HT-29 (cell line): ENCODE measurements around the gene DLG1. TPM values are rescaled to one million over a fixed set of nuclear protein-coding genes. Genes with fewer than 3 reads are reported as not detected.
A peak's percentile ranks its signal among the peaks of the same experiment; 100 is the strongest.

ENCODE experiments used
- DNase-seq: peaks from one replicate; pipeline ENCODE4 v3.0.0-alpha.2; 2015; ENCODE audit warnings: low spot score
- total RNA-seq: library from RNA; depleted of rRNA; stranded (reverse); fragments of >200 nt; shearing (Covaris generic); gene quantifications from 2 replicates; pipeline ENCODE4 v1.2.3, GENCODE V29; 2014

DLG1 gene
- total RNA-seq, 1 experiment from 2014 or later, result 36.7 TPM

DNA sequence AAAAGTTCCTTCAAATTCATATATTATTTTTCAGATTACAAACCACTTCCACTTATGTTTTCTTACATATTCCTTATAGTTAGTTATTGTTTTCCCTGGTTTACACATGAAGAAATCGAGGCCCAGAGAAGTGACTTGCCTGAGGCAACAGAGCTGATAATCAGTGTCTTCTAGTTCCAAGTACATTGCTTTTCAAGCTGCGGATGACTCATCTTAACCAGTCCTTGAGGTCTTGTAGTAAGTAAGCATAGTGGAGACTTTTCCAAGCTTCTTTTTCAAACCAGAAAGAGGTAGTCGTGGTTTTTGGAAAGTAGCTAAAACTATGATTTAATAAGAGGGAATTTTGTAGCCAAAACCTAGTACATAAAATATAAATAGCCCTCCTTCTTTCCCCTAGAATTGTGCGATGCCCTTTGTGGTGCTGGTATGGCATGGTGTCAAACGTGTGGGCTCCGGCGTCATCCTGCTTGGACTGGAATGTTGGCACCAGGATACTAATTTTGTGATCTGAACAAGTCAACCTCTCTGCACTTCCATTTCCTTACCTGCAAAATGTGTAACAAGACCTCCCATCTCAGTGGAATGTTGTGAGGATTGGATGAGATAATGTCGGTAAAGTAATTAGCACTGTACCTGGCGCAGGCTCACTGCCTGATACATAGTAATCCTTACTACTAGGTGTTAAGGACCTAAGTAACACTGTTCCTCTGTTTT is 19.0 kb upstream of the DLG1 start:
- DNase-seq, result no peak

GRCh38 chr3:197312431-197312830 is 14.0 kb upstream of the DLG1 start:
- DNase-seq, result no peak

DNA sequence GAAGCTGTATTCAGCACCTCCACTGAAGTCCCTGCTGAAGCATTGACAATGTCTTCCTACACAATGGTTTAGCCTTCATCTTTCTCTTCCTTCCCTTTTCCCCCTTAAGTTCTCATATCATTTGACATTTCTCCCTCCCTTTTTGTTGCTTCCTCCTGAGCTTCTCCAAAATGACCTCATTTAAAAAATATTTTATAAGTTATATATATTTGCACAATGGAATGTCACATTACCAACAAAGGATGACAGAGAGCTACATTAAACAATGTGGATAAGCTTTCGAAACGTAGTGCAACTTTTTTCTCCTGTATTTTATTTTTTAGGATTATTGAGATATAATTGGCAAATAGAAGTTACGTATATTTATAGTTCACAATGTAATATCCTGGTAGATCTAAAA is 13.2 kb upstream of the DLG1 start:
- no peak for DNase-seq

- no peak for DNase-seq
Measured at GRCh38 chr3:197309528-197310361, 11.3 kb upstream of the DLG1 start.

DNA sequence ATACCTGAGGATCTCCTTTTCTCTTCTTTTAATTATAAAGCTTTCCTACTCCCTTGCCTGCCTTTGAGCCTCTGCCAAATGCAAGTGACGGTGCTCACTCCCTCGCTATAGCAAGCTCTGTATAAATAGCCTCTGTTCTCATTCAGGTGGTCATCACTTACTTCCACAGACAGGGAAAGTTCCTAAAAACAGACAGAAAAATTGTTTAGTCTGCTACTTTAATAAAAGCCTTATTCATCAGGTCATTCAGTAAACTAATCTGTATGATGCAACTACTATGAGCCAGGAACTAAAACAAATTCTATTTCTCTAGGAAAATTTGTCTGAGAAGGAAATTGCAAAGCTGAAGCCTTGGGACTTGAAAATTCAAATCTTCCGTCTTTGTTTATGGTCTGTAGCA is 10.2 kb upstream of the DLG1 start:
- DNase-seq, result no peak

DNA sequence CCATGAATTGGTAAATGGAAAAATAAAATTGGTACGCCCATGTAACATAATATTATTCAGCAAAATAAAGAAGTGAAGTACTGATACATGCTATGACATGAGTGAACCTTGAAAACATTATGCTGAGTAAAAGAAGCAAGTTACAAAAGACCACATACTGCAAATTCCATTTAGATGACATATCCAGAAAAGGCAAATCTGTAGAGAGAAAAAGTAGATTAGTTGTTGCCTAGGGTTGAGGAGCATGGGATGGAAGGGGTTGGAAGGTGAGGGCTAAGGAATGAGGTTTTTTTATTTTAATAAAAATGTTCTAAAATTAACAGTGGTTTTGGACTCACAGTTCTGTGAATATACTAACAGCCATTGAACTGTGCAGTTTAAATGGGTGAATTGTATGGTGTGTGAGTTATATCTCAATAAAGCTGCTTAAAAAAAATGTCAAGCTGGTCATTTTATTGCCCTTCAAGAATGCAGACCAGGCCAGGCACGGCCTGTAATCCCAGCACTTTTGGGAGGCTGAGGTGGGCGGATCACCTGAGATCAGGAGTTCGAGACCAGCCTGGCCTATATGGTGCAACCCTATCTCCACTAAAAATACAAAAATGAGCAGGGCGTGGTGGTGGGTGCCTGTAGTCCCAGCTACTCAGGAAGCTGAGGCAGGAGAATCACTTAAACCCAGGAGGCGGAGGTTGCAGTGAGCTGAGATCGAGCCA is 8.1 kb upstream of the DLG1 start:
- no peak for DNase-seq

- DNase-seq, result no peak
Measured at GRCh38 chr3:197305854-197306253, 7.4 kb upstream of the DLG1 start.

- no peak for DNase-seq
Measured at GRCh38 chr3:197303452-197303851, 5.0 kb upstream of the DLG1 start.

DNA sequence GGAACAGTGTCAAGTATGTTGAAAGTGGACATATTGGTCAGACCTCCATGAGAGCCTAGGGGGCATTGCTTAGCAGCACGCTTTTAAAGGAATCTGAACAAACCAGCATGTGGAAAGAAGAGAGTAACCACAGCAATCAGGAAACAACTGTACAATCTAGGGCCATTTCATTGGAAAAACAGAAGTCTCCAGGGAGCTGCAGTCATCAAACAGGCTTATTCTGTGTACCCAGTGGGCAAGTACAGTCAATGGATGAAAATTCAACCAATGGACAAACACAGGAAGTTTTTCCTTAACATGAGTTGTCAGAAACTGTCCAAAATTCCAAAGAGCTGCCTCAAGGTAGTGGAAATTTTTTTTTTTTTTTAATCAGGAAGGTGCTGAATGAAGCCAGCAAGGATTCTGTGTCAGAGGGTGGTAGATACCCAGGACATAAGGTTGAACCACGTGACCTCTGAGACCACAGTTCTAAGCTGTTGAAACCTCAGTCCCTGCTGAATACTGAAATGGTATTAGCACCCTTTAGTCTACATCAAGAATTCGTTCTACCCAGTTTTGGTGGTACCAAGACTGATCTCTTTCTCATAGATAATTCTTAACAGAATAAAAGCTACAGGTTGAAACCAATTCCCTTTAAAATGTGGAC is 4.4 kb upstream of the DLG1 start:
- no peak for DNase-seq

GRCh38 chr3:197302033-197302432 is 3.6 kb upstream of the DLG1 start:
- no peak for DNase-seq

DNA sequence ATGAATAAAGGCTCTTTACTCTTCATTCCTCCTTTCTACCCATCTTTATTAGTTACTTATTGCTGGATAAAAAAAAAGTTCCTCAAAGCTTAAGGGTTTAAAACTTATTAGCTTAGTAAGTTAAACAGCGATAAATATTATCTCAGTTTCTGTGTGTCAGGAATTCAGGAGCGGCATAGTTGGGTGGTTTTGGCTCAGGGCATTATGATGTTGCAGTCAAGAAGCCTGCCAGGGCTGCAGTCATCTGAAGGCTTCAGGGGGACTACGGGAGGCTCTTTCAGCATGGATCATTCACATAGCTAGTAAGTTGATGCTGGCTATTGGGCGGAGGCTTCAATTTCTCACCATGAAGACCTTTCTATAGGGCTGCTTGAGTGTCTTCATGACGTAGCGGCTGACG is 1.9 kb upstream of the DLG1 start:
- no peak for DNase-seq

- peak; percentile 84 for DNase-seq
Measured at GRCh38 chr3:197298945-197299854, 788 bp upstream of the DLG1 start.

GRCh38 chr3:197297476-197298340 is 704 bp downstream of the DLG1 start:
- peak; percentile 87 for DNase-seq

DNA sequence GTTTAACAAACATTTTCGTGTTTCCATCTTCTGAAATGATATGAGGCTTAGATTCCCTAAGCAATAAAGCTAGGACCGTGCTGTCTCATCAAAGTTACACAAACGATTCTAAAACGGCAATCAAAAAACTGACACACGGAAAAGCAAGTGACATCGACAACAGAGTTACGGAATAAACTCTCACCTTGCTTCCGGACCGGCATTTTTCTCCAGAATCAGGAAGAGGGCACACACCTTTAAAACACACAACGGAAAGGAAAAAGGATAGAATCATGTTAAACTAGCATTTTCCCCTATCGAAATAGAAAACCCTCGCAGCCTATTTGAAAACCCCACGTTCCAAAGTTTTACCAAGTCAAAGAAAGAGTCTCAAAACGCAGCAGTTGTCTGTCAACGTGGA is 1.4 kb downstream of the DLG1 start:
- DNase-seq, result peak; percentile 47

DNA sequence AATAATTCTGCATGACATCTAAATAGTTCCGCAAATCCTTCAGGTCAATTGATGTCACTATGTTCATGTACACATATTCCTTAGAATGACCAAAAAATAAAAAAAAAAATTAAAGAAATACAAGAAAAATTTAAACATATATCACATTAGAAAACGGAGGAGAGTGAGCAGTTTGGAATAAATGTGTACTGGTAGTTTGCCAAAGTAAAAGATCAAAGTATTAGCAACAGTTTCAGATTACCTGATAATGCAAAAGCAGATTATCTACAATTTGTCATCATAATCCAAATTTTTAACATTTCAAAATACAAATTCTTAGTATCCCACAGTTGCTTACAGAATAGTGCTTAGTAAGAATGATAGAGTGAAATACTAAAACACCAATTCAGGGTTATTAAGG is 1.9 kb downstream of the DLG1 start:
- DNase-seq, result no peak

DNA sequence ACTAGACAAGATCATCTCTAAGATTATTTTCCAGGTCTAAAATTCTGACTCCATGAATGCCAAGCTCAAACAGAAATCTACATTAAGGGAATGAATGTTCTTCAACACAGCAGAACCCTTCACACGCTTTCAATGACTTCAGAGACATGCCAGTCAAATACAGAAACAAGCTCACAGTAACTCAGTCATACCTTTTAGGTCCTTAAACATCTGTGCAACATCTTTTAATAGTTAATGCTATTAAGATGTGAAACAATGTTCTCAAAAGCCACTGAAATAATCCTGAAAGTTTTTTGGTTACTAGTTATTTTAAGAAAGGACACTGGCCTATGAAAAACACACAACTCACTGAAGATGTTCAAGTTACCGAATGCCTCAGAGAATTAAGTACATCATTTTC is 2.5 kb downstream of the DLG1 start:
- DNase-seq, result no peak

DNA sequence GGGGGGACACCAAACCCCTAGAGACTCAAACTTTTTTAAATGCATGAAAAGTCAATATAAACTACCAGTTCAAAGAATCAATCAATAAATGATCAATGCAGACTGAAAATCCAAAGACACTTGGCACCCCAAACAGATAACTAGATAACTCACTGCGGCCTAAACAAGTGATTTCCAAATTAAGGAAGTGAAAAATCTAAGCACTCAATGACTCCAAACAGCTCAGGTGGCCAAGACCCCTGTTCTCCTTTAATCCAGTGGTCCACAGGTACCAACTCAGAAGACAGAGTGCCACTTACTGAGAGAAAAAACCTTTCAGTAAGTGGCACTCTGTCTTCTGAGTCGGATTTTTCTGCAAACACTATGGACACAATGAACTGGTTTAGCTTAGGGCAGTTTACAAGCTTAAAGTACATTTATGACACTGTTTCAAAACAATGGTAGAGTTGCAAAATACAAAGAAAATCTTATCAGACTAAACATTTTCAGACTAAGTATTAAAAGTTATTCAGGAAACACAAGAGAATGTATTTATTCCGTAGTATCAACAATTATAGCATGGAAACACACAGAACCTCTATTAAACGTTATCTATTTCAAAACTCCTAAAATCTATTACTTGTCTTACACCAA is 4.7 kb downstream of the DLG1 start:
- DNase-seq, result no peak

- no peak for DNase-seq
Measured at GRCh38 chr3:197292648-197293047, 5.8 kb downstream of the DLG1 start.

GRCh38 chr3:197292083-197292646 is 6.2 kb downstream of the DLG1 start:
- DNase-seq, result no peak
